Daoy (cell line): Measurements from ENCODE around the gene PLA2G1B. TPM values are rescaled to one million over a fixed set of nuclear protein-coding genes. Genes with fewer than 3 reads are reported as not detected.
"Not testable (repeated sequence)": the region's sequence is repeated elsewhere in the genome, so short reads cannot be mapped to it uniquely, and the experiment has no call there.

ENCODE experiments used
- DNase-seq: peaks from one replicate; pipeline ENCODE4 v3.0.0-alpha.2; 2015; ENCODE audit warnings: low read depth
- total RNA-seq: library from RNA; depleted of rRNA; stranded (reverse); fragments of >200 nt; shearing (Covaris generic); gene quantifications from 2 replicates; pipeline ENCODE4 v1.2.3, GENCODE V29; 2014

The PLA2G1B gene
- total RNA-seq, 1 experiment from 2014 or later: not detected

DNA sequence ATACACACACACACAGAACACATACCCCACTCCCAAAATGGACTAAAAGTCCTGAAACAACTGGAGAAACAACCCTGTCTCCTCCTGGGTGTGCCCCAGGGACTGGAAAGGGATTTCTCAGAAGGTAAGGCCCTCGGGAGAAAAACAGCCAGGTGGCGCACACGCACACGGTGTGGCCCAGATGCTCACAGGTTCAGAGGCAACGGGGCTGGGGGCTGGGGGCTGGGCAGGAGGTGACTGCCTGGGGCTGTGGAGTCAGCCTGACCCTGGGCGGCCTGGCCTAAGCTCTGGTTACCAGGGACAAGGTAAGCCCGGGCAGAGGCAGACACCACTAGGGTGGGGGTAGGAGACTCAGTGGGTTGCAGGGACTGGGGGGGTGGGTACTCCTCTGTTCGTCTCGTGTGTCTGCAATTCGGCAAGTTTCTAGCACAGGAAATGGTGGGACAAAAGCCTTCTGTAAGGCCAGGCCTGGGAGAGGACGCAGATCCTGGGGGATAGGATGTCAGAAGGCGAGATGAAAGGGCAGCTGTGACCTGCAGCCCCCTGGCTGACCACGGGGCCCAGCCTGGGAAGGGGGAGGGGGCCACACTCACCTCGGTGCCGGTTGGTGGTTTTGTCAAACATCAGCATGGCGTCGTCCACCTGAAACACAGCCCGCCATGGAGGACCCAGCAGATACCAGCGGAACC, 31.0 kb upstream of the PLA2G1B start:
- DNase-seq: no peak

DNA sequence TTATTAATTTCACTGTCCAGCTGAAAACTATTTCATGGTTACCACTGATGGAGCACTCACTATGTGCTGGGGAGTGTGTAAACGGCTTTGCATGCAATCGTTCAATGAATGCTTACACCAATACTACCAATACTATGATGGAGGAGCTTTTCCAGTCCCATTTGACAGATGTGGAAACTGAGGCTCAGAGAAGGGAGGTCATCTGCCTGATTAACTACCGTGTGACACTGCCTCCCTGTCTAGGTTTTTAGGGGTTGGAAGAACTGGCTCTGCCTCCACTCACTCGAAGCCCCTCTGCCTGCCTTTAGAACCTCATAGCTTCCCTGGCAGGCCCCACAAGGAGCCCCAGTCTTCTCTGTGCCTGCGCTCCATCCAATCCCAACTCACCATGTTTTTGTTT, 29.5 kb upstream of the PLA2G1B start:
- DNase-seq: no peak

DNA sequence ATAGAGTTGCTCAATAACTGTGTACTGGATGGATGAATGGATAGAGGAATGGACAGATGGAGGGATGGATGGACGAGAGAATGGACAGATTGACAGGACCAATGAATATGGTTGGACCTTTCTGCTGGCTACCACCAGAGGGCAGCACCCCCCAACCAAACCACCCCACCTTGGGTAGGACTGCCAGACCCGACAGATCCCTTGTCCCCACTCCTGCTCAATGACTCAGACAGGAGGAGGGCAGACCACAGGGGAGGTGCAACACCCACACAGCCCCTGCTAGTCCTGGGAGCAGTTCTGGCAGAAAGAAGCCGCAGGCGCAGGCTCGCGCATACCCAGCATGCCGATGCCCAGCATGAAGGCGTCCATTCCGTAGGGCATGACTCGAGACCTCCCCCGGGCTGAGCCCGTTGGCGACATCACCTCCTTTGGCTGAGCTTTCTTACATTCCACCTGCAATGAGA, 29.0 kb upstream of the PLA2G1B start:
- DNase-seq: peak; percentile 98

DNA sequence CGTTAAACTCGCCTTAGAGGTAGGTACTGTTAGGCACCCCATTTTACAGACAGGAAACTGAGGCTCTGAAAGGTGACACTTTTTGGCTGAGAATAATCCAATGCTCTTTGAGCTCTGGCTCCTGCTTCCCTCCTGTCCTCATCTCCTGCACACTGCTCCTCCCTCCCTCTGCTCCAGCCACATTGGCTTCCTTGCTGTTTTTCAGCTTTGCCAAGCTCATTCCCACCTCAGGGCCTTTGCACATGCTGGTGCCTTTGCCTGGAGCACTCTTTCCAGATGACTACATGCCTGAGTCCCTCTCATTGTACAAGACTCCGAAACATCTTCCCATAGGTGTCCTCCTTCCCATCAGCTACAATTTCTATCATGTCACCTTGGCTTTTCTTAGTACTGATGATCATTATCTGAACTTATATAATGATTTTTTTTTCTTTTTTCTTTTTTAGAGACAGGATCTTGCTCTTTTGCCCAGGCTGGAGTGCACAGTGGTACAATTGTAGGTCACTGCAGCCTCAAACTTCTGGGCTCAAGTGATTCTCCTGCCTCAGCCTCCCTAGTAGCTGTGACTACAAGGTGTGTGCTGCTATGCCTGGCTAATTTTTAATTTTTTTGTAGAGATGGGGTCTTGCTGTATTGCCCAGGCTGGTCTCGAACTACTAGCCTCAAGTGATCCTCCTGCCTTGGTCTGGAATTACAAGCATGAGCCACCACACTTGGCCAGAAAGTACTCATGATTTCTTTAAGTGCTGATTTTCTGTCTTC, 26.2 kb upstream of the PLA2G1B start:
- DNase-seq: no peak

DNA sequence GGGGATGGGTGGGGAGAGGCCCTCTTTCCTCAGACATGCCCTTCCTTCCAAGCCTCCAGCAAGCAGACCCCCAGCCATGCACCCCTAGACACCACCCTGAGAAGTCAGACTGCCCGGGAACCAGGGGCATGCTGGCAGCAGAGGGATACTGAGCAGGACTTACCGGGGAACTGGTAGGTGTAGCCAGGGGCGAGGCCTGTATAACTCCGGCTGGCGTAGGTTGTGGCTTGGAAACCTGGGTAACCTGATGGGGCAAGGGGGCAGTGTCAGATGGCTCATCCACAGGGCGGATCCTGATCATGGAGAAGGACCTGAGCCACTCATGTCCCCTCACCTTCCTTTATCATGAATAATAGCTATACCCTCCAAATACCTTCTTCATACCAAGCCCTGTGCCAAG, 25.6 kb upstream of the PLA2G1B start:
- DNase-seq: no peak

DNA sequence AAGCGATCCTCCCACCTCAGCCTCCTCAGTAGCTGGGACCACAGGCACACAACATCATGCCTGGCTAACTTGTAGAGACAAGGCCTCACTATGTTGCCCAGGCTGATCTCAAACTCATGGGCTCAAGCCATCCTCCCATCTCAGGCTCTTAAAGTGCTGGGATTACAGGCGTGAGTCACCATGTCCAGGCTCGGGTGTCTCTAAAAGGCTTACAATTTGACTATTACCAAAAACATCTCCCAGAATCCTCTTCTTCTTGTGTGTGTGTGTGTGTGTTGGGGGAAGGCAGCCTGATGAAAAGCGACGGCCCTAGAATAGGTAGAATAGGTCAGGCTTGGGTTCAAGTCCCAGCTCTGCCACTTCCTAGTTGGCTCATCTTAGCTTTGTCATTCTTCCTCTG, 24.5 kb upstream of the PLA2G1B start:
- DNase-seq: peak; percentile 72

DNA sequence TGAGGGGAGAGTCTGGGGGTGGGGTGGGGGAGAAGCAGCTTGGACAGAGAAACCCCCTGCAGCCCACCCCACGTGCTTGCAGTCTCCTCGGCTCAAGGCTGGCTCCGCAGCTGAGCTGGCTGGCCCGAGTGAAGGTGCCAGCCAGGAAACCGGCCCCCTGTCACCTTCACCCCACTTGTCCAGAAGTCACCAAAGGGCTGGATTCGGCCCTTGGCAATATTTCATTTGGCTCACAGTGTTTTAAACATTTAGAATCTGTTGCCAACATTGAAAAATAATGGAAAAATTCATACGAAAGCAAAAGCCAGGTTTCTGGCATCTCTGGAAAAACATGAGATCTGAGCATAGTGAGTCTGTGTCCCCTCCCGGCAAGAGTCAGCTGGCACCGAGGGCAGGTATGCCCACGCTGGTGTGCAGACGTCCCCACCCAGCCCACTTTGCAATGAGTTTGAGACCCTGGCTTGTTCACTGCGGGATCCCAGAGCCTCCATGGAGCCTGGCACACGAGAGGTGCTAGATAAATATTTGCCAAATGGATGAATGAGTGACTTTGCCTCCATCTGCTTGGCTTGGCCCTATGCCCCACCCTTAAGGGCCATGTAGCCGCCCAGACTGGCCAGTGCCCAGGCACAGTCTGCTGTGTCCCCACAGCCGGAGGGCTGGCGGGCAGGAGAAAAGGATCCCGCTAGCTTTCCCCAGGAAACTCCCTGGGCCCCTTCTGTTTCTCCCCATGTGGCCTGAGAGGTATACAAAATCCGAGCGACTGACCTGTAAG, 23.2 kb upstream of the PLA2G1B start:
- no peak for DNase-seq

DNA sequence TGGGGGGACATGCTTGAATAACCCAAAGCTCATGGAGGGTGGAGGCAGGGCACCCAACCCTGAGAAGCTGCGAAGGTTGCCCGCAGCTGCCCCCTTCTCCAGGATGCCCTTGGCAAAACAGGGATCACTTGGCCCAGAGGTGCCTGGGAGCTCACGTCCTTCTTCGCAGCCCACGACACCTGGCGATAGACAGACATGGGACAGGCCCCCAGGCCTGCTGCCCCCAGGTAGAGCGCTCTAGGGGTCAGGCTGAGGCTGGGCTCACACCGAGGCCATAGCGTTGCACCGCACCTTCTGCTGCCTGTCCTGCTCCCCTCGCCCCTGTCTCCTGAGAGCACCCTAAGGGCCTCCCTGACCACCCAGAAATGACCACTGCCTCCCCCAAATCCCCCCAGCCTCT, 20.2 kb upstream of the PLA2G1B start:
- no peak for DNase-seq

DNA sequence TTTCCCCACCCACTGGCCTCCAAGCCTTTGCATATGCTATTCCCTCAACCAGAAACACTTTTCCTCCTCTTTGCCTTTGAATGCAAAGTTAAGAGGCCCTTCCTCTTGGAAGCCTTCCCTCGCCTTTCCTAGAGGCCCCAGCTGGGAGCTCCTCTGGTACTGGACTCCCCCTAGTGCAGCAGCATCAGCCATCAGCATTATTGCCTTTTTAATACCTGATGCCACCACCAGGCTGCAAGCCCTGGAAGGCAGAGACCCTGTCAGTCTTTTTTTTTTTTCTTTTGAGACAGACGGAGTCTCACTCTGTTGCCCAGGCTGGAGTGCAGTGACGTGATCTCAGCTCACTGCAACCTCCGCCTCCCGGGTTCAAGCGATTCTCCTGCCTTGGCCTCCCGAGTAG, 19.1 kb upstream of the PLA2G1B start:
- DNase-seq: no peak

DNA sequence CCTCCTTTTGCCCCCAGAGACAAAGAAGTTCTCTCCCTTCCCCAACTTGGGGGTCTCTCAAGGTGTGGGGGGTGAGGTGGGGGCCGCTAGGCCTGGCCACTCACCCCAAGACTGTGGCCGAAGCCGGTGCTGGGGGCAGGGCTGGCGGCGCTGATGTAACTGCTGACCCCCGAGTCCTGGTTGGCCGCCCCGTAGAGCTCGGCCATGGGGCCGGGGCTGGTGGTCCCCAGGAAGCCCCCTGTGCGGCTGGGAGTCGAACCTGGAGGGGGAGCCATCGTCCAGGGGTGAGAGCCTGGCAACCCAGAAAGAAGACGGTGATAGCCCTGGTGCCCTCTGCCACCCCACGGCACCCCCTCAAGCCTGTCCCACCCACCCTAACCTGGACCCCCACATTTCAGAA, 18.5 kb upstream of the PLA2G1B start:
- DNase-seq: no peak

DNA sequence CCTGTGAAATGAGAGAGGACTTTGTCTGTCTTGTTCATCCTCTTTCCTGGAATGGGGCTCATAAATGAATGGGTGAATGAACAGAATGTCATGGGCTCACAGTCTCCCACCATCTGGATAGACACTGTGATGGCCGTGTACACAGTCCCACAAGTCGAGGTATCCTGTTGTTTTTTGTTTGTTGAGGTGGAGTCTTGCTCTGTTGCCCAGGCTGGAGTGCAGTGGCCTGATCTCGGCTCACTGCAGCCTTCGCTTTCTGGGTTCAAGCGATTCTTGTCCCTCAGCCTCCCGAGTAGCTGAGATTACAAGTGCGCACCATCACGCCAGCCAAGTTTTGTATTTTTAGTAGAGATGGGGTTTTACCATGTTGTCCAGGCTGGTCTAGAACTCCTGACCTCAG, 16.1 kb upstream of the PLA2G1B start:
- DNase-seq: no peak

DNA sequence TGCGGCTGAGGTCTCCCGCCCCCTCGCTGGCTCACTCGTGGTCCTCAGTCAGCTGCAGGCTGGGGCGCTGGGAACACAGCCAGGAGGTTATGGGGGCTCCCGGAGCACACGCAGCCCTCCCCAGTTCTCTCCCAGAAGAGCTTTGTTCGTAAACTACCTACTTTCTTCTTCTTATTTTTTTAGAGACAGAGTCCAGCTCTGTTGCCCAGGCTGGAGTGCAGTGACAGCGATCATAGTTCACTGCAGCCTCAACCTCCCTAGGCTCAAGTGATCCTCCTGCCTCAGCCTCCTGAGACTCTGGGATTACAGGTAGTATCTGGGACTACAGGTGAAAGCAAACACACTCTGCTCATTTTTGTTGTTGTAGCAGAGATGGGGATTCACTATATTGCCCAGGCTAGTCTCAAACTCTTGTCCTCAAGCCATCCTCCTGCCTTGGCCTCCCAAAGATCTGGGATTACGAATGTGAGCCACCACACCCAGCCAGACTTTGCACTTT, 15.5 kb upstream of the PLA2G1B start:
- DNase-seq: no peak

DNA sequence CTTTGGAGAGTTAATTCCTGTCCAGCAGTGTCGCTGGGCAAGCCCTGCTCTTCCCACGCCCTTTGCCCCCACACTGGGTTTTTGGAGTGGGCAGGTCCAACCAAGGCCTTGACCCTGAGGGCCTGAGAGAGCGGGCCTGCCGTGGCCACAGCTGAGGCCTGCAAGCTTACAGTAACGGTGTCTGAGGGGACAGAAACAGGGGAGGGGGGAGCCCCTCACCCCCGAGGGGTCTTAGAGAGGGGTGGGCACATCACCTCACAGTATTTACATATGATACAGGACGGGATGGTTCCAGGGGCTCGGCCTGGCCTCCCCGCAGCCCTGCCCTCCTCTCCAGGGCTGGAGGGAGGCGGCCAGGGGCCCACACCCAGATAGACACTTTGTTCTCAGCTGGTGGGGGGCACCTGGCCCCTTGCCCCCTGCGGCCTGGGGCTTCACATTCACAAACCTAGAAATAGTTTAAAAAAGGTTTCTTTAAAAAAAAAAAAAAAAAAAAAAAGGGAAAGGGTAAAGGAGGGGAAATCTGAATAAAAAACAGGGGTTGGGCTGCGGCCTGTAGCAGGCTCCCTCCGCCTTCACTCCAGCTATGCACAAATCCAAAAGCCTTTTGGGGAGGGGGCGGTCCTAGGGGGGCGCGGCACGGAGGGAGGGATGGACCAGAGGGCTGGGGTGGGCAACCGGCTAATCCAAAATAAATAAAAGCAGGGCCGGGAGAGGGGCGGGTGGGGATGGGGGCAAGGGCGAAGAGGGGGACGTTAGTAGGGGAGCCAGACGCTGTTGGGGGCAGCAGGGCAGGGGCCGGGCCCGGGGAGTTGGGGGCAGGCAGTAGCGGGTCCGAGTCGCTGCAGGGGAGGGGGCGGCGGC, 14.8 kb upstream of the PLA2G1B start:
- DNase-seq: no peak

DNA sequence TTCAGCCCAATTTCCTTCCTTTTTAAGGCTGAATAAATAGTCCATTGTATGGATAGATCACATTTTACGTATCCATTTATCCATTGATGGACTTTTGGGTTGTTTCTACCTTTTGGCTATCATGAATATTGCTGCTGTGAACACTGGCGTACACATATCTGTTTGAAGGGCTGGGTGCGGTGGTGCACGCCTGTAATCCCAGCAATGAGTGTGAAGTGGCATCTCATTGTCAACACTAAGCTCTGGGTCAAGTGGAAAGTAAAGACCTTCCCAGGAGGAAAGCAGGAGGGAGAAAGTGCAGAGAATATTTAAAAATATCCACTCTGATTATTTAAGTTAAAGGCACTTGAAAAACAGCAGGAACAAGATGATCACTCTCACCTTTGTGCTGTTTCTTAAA, 11.7 kb upstream of the PLA2G1B start:
- DNase-seq: no peak

DNA sequence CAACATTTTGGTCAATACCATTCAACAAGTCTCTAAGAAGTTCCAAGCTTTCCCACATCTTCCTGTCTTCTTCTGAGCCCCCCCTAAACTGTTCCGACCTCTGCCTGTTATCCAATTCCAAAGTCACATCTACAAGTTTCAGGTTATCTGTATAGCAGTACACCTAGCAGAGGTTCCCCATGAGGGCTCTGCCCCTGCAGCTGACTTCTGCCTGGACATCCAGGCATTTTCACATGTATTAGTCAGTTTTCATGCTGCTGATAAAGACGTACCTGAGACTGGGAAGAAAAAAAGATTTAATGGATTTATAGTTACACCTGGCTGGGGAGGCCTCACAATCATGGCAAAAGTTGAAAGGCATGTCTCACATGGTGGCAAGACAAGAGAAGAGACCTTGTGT, 10.2 kb upstream of the PLA2G1B start:
- DNase-seq: no peak

DNA sequence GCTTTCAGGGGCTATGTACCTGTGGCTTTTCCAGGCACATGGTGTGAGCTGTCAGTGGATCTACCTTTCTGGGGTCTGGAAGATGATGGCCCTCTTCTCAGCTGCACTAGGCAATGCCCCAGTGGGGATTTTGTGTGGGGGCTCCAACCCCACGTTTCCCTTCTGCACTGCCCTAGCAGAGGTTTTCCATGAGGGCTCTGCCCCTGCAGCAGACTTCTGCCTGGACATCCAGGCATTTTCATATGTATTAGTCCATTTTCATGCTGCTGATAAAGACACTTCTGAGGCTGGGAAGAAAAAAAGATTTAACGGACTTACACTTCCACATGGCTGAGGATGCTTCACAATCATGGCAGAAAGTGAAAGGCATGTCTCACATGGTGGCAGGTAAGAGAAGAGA, 8.8 kb upstream of the PLA2G1B start:
- not testable (repeated sequence) for DNase-seq

DNA sequence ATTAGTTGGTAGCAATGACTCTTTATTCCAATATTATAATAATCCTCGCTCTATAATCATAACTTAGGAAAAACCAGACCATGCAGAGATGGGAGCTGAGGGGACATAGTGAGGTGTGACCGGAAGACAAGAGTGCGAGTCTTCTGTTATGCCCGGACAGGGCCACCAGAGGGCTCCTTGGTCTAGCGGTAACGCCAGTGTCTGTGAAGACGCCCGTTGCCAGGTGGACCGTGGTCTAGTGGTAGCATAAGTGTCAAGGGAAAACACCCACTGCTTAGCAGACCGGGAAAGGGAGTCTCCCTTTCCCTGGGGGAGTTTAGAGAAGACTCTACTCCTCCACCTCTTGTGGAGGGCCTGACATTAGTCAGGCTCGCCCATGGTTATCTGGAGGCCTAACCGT, 7.9 kb upstream of the PLA2G1B start:
- peak; percentile 35 for DNase-seq

DNA sequence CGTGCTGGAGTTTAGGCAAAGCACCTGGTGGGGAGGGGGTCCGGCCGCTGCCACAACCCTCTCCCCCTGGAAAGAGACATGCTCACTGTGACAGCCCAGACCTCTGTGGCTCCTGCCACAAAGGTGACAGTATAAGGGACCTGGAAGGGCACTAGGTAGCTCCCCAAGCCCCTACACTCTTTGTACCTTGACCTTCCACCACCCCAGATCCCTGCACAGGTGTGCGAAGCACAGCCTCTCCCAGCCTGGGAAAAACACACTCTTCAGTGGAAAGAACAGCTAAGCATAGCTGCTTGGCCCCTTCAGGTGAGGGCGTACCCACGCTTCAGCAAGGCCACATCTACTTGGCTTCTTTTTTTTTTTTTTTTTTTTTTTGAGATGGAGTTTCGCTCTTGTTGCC, 4.9 kb upstream of the PLA2G1B start:
- DNase-seq: no peak

DNA sequence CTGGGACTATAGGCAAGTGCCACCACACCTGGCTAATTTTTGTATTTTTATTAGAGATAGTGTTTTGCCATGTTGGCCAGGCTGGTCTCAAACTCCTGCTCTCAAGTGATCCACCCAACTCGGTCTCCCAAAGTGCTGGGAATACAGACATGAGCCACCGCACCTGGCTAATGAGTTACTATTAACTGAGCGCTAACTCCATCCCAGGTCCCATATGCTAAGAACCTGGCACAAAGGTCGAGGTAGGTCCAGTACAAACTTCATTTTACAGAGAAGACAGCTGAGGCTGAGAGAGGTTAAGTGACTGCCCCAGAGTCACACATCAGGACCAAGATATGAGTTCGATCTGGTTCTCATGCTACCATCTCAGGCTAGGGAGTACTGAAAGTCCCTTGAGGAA, 4.5 kb upstream of the PLA2G1B start:
- DNase-seq: no peak

DNA sequence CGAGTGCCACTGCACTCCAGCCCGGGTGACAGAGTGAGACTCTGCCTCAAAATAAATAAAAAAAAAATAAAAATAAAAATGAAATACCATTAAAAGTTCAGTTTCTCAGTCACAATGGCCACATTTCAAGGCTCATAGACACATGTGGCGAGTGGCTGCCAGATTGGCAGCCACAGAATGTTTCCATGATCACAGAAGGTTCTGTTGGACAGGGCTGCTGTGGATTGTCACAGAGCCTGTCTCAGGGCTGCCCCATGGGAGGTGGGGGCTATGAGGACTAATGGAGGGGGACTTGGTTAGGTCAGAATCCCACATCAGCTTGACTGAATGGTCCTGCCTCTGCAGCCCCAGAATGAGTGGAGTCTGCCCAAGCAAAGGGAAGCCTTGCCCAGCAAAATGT, 3.8 kb upstream of the PLA2G1B start:
- DNase-seq: no peak

DNA sequence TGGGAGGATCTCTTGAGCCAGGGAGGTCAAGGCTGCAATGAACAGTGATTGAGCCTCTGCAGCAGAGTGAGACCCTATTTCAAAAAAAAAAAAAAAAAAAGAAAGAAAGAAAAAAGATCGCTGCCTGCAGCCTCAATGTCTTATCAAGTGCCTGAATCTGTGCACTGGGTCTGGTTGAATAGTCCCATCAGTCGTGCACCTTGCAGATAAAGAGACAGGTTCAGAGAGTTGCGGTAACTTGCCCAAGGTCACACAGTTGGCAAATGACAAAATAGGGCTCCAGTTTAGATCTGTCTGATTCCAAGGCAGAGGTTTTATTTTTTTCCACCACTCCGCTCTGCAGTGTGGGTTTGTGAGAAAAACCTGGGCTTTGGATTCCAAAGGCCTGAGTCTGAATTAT, 649 bp upstream of the PLA2G1B start:
- DNase-seq: no peak
